ENCODE data around the gene FNDC7.
A peak's percentile ranks its signal among the peaks of the same experiment; 100 is the strongest.
"Not testable (repeated sequence)": the region's sequence is repeated elsewhere in the genome, so short reads cannot be mapped to it uniquely, and the experiment has no call there.

The FNDC7 gene

DNA sequence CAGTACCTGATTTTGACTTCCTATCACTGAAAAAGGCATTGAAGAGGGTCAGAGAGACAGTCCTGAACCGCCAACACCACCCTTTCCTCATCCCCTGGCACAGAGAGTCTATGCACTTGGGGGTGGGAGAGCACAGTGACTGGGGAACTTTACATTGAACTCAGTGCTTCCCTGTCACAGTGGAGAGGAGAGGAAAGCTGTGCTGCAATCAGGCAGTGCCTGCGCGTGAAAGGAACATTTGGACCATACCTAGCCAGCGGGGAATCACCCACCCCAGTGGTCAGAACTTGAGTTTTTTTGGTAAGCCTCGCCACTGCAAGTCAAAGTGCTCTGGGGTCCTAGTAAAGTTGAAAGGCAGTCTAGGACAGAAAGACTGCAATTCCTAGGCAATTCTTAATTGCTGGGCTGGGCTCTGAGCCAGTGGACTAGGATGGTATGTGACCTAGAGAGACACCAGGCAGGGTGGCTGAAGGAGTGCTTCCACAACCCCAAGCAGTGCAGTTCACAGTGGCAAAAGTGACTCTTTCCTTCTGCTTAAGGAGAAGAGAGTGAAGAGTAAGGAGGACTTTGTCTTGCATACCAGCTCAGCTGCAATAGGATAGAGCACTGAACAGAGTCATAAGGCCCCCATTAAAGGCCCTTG lies 42.5 kb upstream of the FNDC7 start:
- H4K20me1 ChIP-seq (ENCODE audit: insufficient read depth, low read length): no peaks in the 10 kb centered on the region
- no peaks in the 10 kb centered on the region for H3K9me3 ChIP-seq (ENCODE audit: insufficient read depth, low read length)
- no peak overlapping the region for H3K4me3 ChIP-seq (ENCODE audit: low read length)
- no peak overlapping the region for H3K27ac ChIP-seq (ENCODE audit: low read length)
- no peak for TF ChIP-seq CTCF (IDR thresholded peaks at IDR 0.05; ENCODE audit: low read depth, low read length)
- TF ChIP-seq EZH2phosphoT487 (IDR thresholded peaks at IDR 0.05; ENCODE audit: low read depth): no peak
- no peaks in the 10 kb centered on the region for H3K79me2 ChIP-seq (ENCODE audit: low read length)
- H3K4me2 ChIP-seq (ENCODE audit: low read length): 0 out of 2 replicates have a peak overlapping the region, but pooled peaks have one; percentile 12
- 0 out of 2 replicates have a peak overlapping the region, but pooled peaks have one; percentile 39 for H2AFZ ChIP-seq (ENCODE audit: low read depth, low read length)
- no peak overlapping the region for H3K9ac ChIP-seq (ENCODE audit: low read length)
- no peaks in the 10 kb centered on the region for H3K4me1 ChIP-seq (ENCODE audit: low read length)
- H3K36me3 ChIP-seq (replicated peaks; ENCODE audit: low read depth, low read length): no peaks in the 10 kb centered on the region
- no peaks in the 10 kb centered on the region for H3K27me3 ChIP-seq (ENCODE audit: low read depth, low read length)

- Histone ChIP-seq H3K9me3 (ENCODE audit: insufficient read depth, low read length) (no peaks in the 10 kb centered on the region), H3K27me3 (ENCODE audit: low read depth, low read length) (no peaks in the 10 kb centered on the region), H3K27ac (ENCODE audit: low read length) (no peak overlapping the region), H3K4me1 (ENCODE audit: low read length) (no peaks in the 10 kb centered on the region), H3K4me3 (ENCODE audit: low read length) (no peak overlapping the region), H3K9ac (ENCODE audit: low read length) (no peak overlapping the region), H4K20me1 (ENCODE audit: insufficient read depth, low read length) (no peaks in the 10 kb centered on the region), H3K4me2 (ENCODE audit: low read length) (no peak overlapping the region), H3K36me3 (replicated peaks; ENCODE audit: low read depth, low read length) (no peaks in the 10 kb centered on the region), H2AFZ (ENCODE audit: low read depth, low read length) (no peak overlapping the region), H3K79me2 (ENCODE audit: low read length) (no peaks in the 10 kb centered on the region)
- TF ChIP-seq CTCF (IDR thresholded peaks at IDR 0.05; ENCODE audit: low read depth, low read length): no peak
- no peak for TF ChIP-seq EZH2phosphoT487 (IDR thresholded peaks at IDR 0.05; ENCODE audit: low read depth)
These were observed 41.6 kb upstream of the FNDC7 start for GRCh38 chr1:108671143-108671542.

GRCh38 chr1:108678706-108679105 lies 34.0 kb upstream of the FNDC7 start:
- Histone ChIP-seq H4K20me1 (ENCODE audit: insufficient read depth, low read length) (no peaks in the 10 kb centered on the region), H3K79me2 (ENCODE audit: low read length) (no peaks in the 10 kb centered on the region), H2AFZ (ENCODE audit: low read depth, low read length) (no peak overlapping the region), H3K4me2 (ENCODE audit: low read length) (no peak overlapping the region), H3K36me3 (replicated peaks; ENCODE audit: low read depth, low read length) (no peaks in the 10 kb centered on the region), H3K9me3 (ENCODE audit: insufficient read depth, low read length) (no peaks in the 10 kb centered on the region), H3K27me3 (ENCODE audit: low read depth, low read length) (no peaks in the 10 kb centered on the region), H3K9ac (ENCODE audit: low read length) (no peak overlapping the region), H3K4me1 (ENCODE audit: low read length) (no peaks in the 10 kb centered on the region), H3K27ac (ENCODE audit: low read length) (no peak overlapping the region), H3K4me3 (ENCODE audit: low read length) (no peak overlapping the region)
- TF ChIP-seq CTCF (IDR thresholded peaks at IDR 0.05; ENCODE audit: low read depth, low read length): no peak
- no peak for TF ChIP-seq EZH2phosphoT487 (IDR thresholded peaks at IDR 0.05; ENCODE audit: low read depth)

DNA sequence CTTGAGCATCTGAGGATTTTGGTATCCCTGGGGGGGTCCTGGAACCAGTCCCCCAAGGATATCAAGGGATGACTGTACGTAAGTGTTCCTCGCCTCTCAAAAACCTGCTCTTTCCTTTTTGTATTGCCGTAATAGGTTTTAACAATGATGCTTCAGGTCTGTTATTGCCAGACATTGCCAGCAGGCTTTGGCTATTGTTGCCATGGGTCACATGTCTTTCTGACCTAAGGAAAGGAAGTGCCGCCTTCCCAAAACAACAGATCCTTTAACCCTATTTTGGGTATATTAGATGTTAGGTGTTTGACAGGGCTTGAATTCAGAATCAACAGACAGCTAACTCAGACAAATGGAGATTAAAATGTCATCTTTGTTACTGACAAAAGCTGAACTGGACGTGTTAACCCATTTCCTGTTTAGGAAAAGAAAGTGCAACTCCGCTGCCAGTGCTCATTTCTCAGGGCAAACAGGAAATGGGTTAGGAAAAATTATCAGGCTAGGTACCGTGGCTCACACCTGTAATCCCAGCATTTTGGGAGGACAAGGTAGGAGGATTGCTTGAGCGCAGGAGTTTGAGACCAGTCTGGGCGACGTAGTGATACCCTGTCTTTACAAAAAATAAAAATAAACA lies 33.0 kb upstream of the FNDC7 start:
- H3K4me2 ChIP-seq (ENCODE audit: low read length): peak overlapping the region; percentile 33; the same call in 1 of the 2 replicates
- no peaks in the 10 kb centered on the region for H3K4me1 ChIP-seq (ENCODE audit: low read length)
- H3K27ac ChIP-seq (ENCODE audit: low read length): no peak overlapping the region
- H3K36me3 ChIP-seq (replicated peaks; ENCODE audit: low read depth, low read length): no peaks in the 10 kb centered on the region
- no peaks in the 10 kb centered on the region for H4K20me1 ChIP-seq (ENCODE audit: insufficient read depth, low read length)
- peak overlapping the region; percentile 21; the same call in 1 of the 2 replicates for H3K4me3 ChIP-seq (ENCODE audit: low read length)
- H2AFZ ChIP-seq (ENCODE audit: low read depth, low read length): no peak overlapping the region; the same call in 1 of the 2 replicates
- H3K27me3 ChIP-seq (ENCODE audit: low read depth, low read length): no peaks in the 10 kb centered on the region
- no peak for TF ChIP-seq CTCF (IDR thresholded peaks at IDR 0.05; ENCODE audit: low read depth, low read length)
- no peak for TF ChIP-seq EZH2phosphoT487 (IDR thresholded peaks at IDR 0.05; ENCODE audit: low read depth)
- no peaks in the 10 kb centered on the region for H3K79me2 ChIP-seq (ENCODE audit: low read length)
- H3K9me3 ChIP-seq (ENCODE audit: insufficient read depth, low read length): no peaks in the 10 kb centered on the region
- no peak overlapping the region for H3K9ac ChIP-seq (ENCODE audit: low read length)

GRCh38 chr1:108681701-108682100 lies 31.0 kb upstream of the FNDC7 start:
- H3K36me3 ChIP-seq (replicated peaks; ENCODE audit: low read depth, low read length); H2AFZ ChIP-seq (ENCODE audit: low read depth, low read length); H4K20me1 ChIP-seq (ENCODE audit: insufficient read depth, low read length); H3K9me3 ChIP-seq (ENCODE audit: insufficient read depth, low read length); H3K4me2 ChIP-seq (ENCODE audit: low read length); H3K4me1 ChIP-seq (ENCODE audit: low read length); H3K9ac ChIP-seq (ENCODE audit: low read length); H3K27ac ChIP-seq (ENCODE audit: low read length); H3K27me3 ChIP-seq (ENCODE audit: low read depth, low read length); H3K79me2 ChIP-seq (ENCODE audit: low read length); H3K4me3 ChIP-seq (ENCODE audit: low read length): not testable (repeated sequence)

Measured in OCI-LY3 (cell line).